Kidney epithelial cell (primary cell): ENCODE results near the gene RABL6. TPM values are rescaled to one million over a fixed set of nuclear protein-coding genes. Genes with fewer than 3 reads are reported as not detected.

Experiments
- DNase-seq: peaks from one replicate; pipeline ENCODE4 v3.0.0-alpha.2; 2010; ENCODE audit warnings: low read depth
- H3K27me3 ChIP-seq: 2 replicates; pipeline ENCODE4 v1.6.0; 2011; ENCODE audit warnings: low read length; ENCODE audit not compliant: control insufficient read depth, insufficient read depth
- H3K36me3 ChIP-seq: 2 replicates; pipeline ENCODE4 v1.5.1; 2011; ENCODE audit warnings: low read length; ENCODE audit not compliant: control insufficient read depth, insufficient read depth
- H3K4me3 ChIP-seq: 2 replicates; pipeline ENCODE4 v1.5.1; 2011; ENCODE audit warnings: low read depth, mild to moderate bottlenecking, control low read depth, low read length
- CTCF ChIP-seq: IDR thresholded peaks from 2 replicates; pipeline ENCODE4 v1.5.1; 2011; ENCODE audit warnings: mild to moderate bottlenecking, moderate library complexity, low read length, control low read depth, inconsistent platforms; ENCODE audit not compliant: insufficient read depth, poor library complexity, severe bottlenecking
- total RNA-seq: library from RNA; depleted of rRNA; stranded (reverse); fragments of >200 nt; gene quantifications from 2 replicates; pipeline ENCODE4 v1.2.3, GENCODE V29; 2015

Gene RABL6
- total RNA-seq, 1 donor from 2014 or later = 99.3 TPM

- DNase-seq = no peak
- Histone ChIP-seq H3K27me3 (no peaks in the 10 kb centered on the region), H3K36me3 (no peaks in the 10 kb centered on the region), H3K4me3 (no peak overlapping the region)
- TF ChIP-seq CTCF = no peak
Observed at GRCh38 chr9:136825295-136826187, 17.8 kb downstream of the RABL6 start.

- DNase-seq = no peak
- Histone ChIP-seq H3K4me3 (no peak overlapping the region), H3K27me3 (no peaks in the 10 kb centered on the region), H3K36me3 (no peaks in the 10 kb centered on the region)
- no peak for TF ChIP-seq CTCF
Observed at GRCh38 chr9:136826188-136826541, 18.4 kb downstream of the RABL6 start.

GRCh38 chr9:136826703-136827582, 19.2 kb downstream of the RABL6 start:
- TF ChIP-seq CTCF = no peak
- Histone ChIP-seq H3K36me3 (no peaks in the 10 kb centered on the region), H3K27me3 (no peaks in the 10 kb centered on the region), H3K4me3 (no peak overlapping the region)
- no peak for DNase-seq

- H3K27me3 ChIP-seq = no peaks in the 10 kb centered on the region
- H3K4me3 ChIP-seq = no peak overlapping the region
- no peaks in the 10 kb centered on the region for H3K36me3 ChIP-seq
- no peak for DNase-seq
- no peak for TF ChIP-seq CTCF
Observed at GRCh38 chr9:136827794-136828473, 20.2 kb downstream of the RABL6 start.

- Histone ChIP-seq H3K36me3 (no peaks in the 10 kb centered on the region), H3K4me3 (no peak overlapping the region), H3K27me3 (no peaks in the 10 kb centered on the region)
- no peak for TF ChIP-seq CTCF
- no peak for DNase-seq
Observed at GRCh38 chr9:136828474-136829140, 20.9 kb downstream of the RABL6 start.
